NCI-H69 (cell line): ENCODE measurements around the gene INHA.

ENCODE experiments used
- DNase-seq: peaks from one replicate; lab custom pipeline; 2025; lab: John Stamatoyannopoulos, UW

INHA gene

GRCh38 chr2:219612577-219613286 is 40.6 kb downstream of the INHA start:
- DNase-seq: no peak

GRCh38 chr2:219613461-219614070 is 41.5 kb downstream of the INHA start:
- DNase-seq: no peak

GRCh38 chr2:219614076-219614860 is 42.2 kb downstream of the INHA start:
- DNase-seq: no peak

DNA sequence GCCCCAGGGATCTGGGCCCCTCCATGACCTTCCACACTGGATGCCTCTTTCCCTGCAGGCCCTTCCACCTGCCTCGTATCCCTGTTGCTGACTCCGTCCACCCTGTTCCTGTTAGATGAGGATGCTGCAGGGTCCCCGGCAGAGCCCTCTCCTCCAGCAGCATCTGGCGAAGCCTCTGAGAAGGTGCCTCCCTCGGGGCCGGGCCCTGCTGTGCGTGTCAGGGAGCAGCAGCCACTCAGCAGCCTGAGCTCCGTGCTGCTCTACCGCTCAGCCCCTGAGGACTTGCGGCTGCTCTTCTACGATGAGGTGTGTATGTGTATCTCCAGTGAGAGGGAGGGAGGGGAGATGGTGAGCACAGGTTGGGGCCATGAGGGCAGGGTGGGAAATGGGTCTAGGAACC is 42.9 kb downstream of the INHA start:
- DNase-seq: no peak

DNA sequence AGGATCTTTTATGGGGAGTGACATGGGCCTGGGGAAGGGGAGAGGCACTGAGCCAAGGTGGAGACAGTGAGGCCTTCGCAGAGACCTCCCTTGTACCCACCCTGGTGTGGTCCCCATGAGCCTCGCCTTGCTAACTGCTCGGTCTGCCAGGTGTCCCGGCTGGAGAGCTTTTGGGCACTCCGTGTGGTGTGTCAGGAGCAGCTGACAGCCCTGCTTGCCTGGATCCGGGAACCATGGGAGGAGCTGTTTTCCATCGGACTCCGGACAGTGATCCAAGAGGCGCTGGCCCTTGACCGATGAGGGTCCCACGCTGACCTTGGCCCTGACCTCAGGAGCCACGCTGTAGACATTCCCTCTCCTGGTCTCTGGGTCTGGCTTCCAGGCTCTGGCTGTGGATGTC is 43.8 kb downstream of the INHA start:
- no peak for DNase-seq

DNA sequence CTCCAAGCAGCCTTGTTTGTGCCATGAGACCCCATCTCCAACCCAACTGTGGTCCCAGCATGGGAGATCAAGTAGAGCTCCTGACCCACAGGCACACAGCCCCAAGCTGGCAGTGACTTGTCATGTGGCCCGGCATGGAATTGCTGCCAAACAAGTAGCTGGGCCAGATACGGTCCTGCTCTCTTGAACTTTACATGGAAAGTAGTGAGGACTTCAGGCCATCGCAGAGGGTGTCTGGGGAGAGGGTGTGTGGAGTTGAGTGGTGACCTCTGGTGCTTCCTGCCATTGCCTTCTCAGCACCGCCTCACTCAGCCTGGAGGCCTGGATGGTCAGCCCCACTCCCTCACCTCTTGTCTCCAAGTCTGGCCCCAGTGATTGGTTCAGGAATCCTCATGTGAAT is 44.4 kb downstream of the INHA start:
- no peak for DNase-seq

GRCh38 chr2:219618733-219619122 is 46.6 kb downstream of the INHA start:
- DNase-seq: no peak

- peak; percentile 2 for DNase-seq
These were observed 47.1 kb downstream of the INHA start for GRCh38 chr2:219619235-219619634.

GRCh38 chr2:219620546-219620945 is 48.4 kb downstream of the INHA start:
- DNase-seq: no peak

- no peak for DNase-seq
These were observed 49.8 kb downstream of the INHA start for GRCh38 chr2:219621935-219622334.

GRCh38 chr2:219622472-219622871 is 50.4 kb downstream of the INHA start:
- DNase-seq: no peak

- no peak for DNase-seq
These were observed 52.5 kb downstream of the INHA start for GRCh38 chr2:219624565-219624964.

DNA sequence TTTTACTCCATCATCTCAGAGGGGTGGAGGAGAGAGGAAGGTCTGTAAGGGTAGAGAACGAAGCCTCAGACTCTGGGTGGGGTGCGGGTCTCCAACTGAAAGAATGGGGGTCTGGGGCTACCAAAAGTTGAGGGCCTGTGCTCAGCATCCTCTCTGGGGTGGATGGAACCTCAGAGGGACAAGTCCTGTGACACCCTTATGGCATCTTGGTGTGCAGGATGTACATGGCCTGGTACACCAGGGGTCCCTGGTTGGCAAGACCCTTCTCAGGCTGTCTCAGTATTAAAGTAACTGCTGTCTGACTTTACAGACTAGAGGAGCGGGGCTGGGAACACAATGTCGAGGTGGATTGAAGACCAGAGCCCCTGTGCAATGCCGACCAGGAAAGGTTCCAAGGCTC is 53.1 kb downstream of the INHA start:
- DNase-seq: no peak
